Endothelial cell of umbilical vein (primary cell): ENCODE measurements around the gene IQGAP2. TPM values are rescaled to one million over a fixed set of nuclear protein-coding genes. Genes with fewer than 3 reads are reported as not detected.

Experiments used
- BruUV-seq: library from RNA; stranded (reverse); fragments of 400-500 nt; replicated peaks from 2 replicates; lab custom pipeline; 2021; lab: Mats Ljungman, UMichigan
- CTCF ChIA-PET: fragments of 300-600, 350-600 bp; sonication (Branson Sonifier 250); formaldehyde crosslinking; loops from one replicate; lab custom pipeline; 2021; ENCODE audit warnings: antibody characterized with exemption, inconsistent platforms; lab: Charles Lee
- POLR2A ChIA-PET: fragments of 300-600, 350-600 bp; sonication (Branson Sonifier 250); formaldehyde crosslinking; loops from one replicate; lab custom pipeline; 2021; ENCODE audit warnings: antibody characterized with exemption, inconsistent platforms; lab: Charles Lee
- DNase-seq: peaks from one replicate; pipeline ENCODE4 v3.0.0-alpha.2; 2011; ENCODE audit warnings: low read depth, low spot score
- FAIRE-seq: peaks from 2 replicates; lab custom pipeline; 2011; peaks lifted over from hg19 to GRCh38; lab: Jason Lieb, UNC
- H2AFZ ChIP-seq: 2 replicates; pipeline ENCODE4 v1.6.0; 2012; ENCODE audit warnings: low read depth, low read length, control low read depth, inconsistent platforms
- H3K27ac ChIP-seq: 2 replicates; pipeline ENCODE4 v1.5.1; 2011; ENCODE audit warnings: low read depth, mild to moderate bottlenecking, control low read depth, low read length, moderate library complexity; ENCODE audit not compliant: insufficient read depth
- H3K27me3 ChIP-seq, 2 experiments: 2 replicates each; pipeline versions ENCODE4 v1.6.0 to v1.6.1; 2011; ENCODE audit warnings: low read length in 2 of 2, mixed read lengths in 1 of 2; ENCODE audit not compliant: control insufficient read depth in 2 of 2, insufficient read depth in 2 of 2
- H3K36me3 ChIP-seq, 2 experiments: 2 replicates in 1 of 2; 3 replicates in 1 of 2; pipeline ENCODE4 v1.5.1; 2011; ENCODE audit warnings: low read length in 2 of 2, mild to moderate bottlenecking in 1 of 2, moderate library complexity in 1 of 2; ENCODE audit not compliant: control insufficient read depth in 2 of 2, insufficient read depth in 2 of 2; ENCODE audit errors: extremely low read depth in 1 of 2
- H3K4me1 ChIP-seq: 3 replicates; pipeline ENCODE4 v1.5.1; 2011; ENCODE audit warnings: mild to moderate bottlenecking, low read length; ENCODE audit not compliant: control insufficient read depth, insufficient read depth; ENCODE audit errors: extremely low read depth
- H3K4me2 ChIP-seq: 2 replicates; pipeline ENCODE4 v1.6.1; 2011; ENCODE audit warnings: low read length, control low read depth, mixed read lengths; ENCODE audit not compliant: insufficient read depth
- H3K4me3 ChIP-seq, 3 experiments: fragments of 200-600 bp in 1 of 3; sonication (generic), shearing (Covaris generic) in 1 of 3; replicated peaks in 1 of 3; 2 replicates each; pipeline ENCODE4 v1.5.1; 2011 to 2016; ENCODE audit warnings: control low read depth in 3 of 3, low read length in 3 of 3, mild to moderate bottlenecking in 2 of 3, inconsistent platforms in 1 of 3, low read depth in 1 of 3, moderate library complexity in 1 of 3; ENCODE audit not compliant: insufficient read depth in 1 of 3
- H3K79me2 ChIP-seq: 2 replicates; pipeline ENCODE4 v1.6.0; 2012; ENCODE audit warnings: low read length, inconsistent platforms; ENCODE audit not compliant: control insufficient read depth, insufficient read depth
- H3K9ac ChIP-seq: replicated peaks from 2 replicates; pipeline ENCODE3; 2011; ENCODE audit warnings: low read length, control low read depth; ENCODE audit not compliant: insufficient read depth; ENCODE audit errors: extremely low read depth
- H3K9me1 ChIP-seq: replicated peaks from 3 replicates; pipeline ENCODE4 v1.6.0; 2011; ENCODE audit warnings: mild to moderate bottlenecking, low read length; ENCODE audit not compliant: control insufficient read depth, insufficient read depth; ENCODE audit errors: extremely low read depth
- H3K9me3 ChIP-seq: replicated peaks from 2 replicates; pipeline ENCODE4 v1.5.1; 2012; ENCODE audit warnings: low read length, inconsistent platforms; ENCODE audit not compliant: control insufficient read depth, insufficient read depth
- H4K20me1 ChIP-seq: replicated peaks from 2 replicates; pipeline ENCODE3; 2011; ENCODE audit warnings: mild to moderate bottlenecking, low read length; ENCODE audit not compliant: control insufficient read depth, insufficient read depth; ENCODE audit errors: extremely low read depth
- CTCF ChIP-seq, 2 donors: IDR thresholded peaks; 1 replicate in 1 of 2; 2 replicates in 1 of 2; pipeline ENCODE4 v1.5.1; 2011; ENCODE audit warnings: low read length in 2 of 2, mild to moderate bottlenecking in 2 of 2, moderate library complexity in 2 of 2, control low read depth in 1 of 2, inconsistent platforms in 1 of 2, low read depth in 1 of 2; ENCODE audit not compliant: insufficient read depth in 1 of 2; ENCODE audit errors: extremely low read depth in 1 of 2
- EZH2 ChIP-seq: IDR thresholded peaks from 2 replicates; pipeline ENCODE4 v1.6.1; 2012; ENCODE audit warnings: borderline replicate concordance, low read depth, mild to moderate bottlenecking, moderate library complexity, low read length, inconsistent platforms; ENCODE audit not compliant: severe bottlenecking
- FOS ChIP-seq: IDR thresholded peaks from 2 replicates; pipeline ENCODE4 v1.6.1; 2011; ENCODE audit warnings: mild to moderate bottlenecking, low read length, moderate library complexity, borderline replicate concordance; ENCODE audit not compliant: insufficient read depth
- GATA2 ChIP-seq: IDR thresholded peaks from 2 replicates; pipeline ENCODE4 v1.7.0; 2011; ENCODE audit warnings: low read depth, mild to moderate bottlenecking, moderate library complexity, mixed read lengths, low read length; ENCODE audit not compliant: insufficient read length, insufficient read depth
- JUN ChIP-seq: IDR thresholded peaks from 2 replicates; pipeline ENCODE4 v1.6.1; 2011; ENCODE audit warnings: borderline replicate concordance, low read depth; ENCODE audit not compliant: insufficient read length, insufficient read depth
- MAX ChIP-seq: IDR thresholded peaks from 2 replicates; pipeline ENCODE4 v1.6.1; 2011; ENCODE audit not compliant: insufficient read depth, insufficient read length
- MYC ChIP-seq: IDR thresholded peaks from one replicate; pipeline ENCODE4 v1.6.1; 2011; ENCODE audit warnings: mild to moderate bottlenecking, low read depth, low read length
- POLR2A ChIP-seq: IDR thresholded peaks from 2 replicates; pipeline ENCODE4 v1.6.1; 2012; ENCODE audit warnings: low read depth, mild to moderate bottlenecking, control low read depth, low read length
- POLR2AphosphoS5 ChIP-seq: IDR thresholded peaks from 2 replicates; pipeline ENCODE4 v1.6.1; 2012; ENCODE audit warnings: low read depth, mild to moderate bottlenecking, control low read depth, low read length, moderate library complexity; ENCODE audit not compliant: insufficient read depth
- dilution Hi-C: fragments of 300-500 bp; cut with MboI; formaldehyde crosslinking; loops from one replicate; pipeline ENCODE4 v1.15.0; 2019; ENCODE audit warnings: low sequenced_read_pairs; ENCODE audit not compliant: extremely low pct_ligation_motif_present
- intact Hi-C: fragments of 100-400 bp; cut with micrococcal nuclease; formaldehyde crosslinking; loops from one replicate; pipeline ENCODE4 v1.10.0; 2022
- polyA plus RNA-seq, 4 experiments: library from polyadenylated mRNA; depleted of rRNA in 3 of 4; stranded (reverse) in 3 of 4; unstranded in 1 of 4; fragments of >200 nt; gene quantifications; 2 replicates each; pipeline versions ENCODE4 v1.2.1 to v1.2.3, GENCODE V29; 2011 to 2012; ENCODE audit warnings: missing spikeins in 1 of 4
- total RNA-seq: library from RNA; stranded (reverse); gene quantifications from 2 replicates; pipeline ENCODE4 v1.2.3, GENCODE V29; 2021

The IQGAP2 gene
- total and polyA plus RNA-seq, 2 donors (not counting 3 experiments of a cell fraction or from before 2014, with no cell fraction given), result 4.5 to 4.7 TPM

GRCh38 chr5:76532052-76532451, 129.0 kb downstream of the IQGAP2 start:
- Histone ChIP-seq H4K20me1 (no peaks in the 10 kb centered on the region), H3K27me3 (peaks cover 0 to 2% of the 10 kb centered on the region in 2 experiments), H3K9me1 (no peaks in the 10 kb centered on the region), H3K27ac (no peak overlapping the region), H3K4me2 (no peak overlapping the region), H3K4me3 (no peak overlapping the region), H3K9ac (no peak overlapping the region), H3K4me1 (no peaks in the 10 kb centered on the region), H3K36me3 (no peaks in the 10 kb centered on the region), H3K9me3 (no peaks in the 10 kb centered on the region), H2AFZ (no peak overlapping the region), H3K79me2 (no peaks in the 10 kb centered on the region)
- BruUV-seq, result no TSS peak
- POLR2A ChIA-PET, result no interaction called here
- TF ChIP-seq MAX (no peak), POLR2A (no peak), JUN (no peak), GATA2 (no peak), FOS (no peak), CTCF (IDR thresholded peaks at IDR 0.05; ENCODE audit: extremely low read depth in 1 of 2, insufficient read depth in 1 of 2, low read depth in 1 of 2, low read length in 2 of 2) (no peak), EZH2 (no peak), MYC (no peak), POLR2AphosphoS5 (no peak)
- intact Hi-C loops (no loop called here), dilution Hi-C loops (no loop called here)
- DNase-seq, result no peak
- no peak for FAIRE-seq
- CTCF ChIA-PET, result no interaction called here
